Measurements from ENCODE around the gene APOBEC3A. TPM values are rescaled to one million over a fixed set of nuclear protein-coding genes. Genes with fewer than 3 reads are reported as not detected.
A peak's percentile ranks its signal among the peaks of the same experiment; 100 is the strongest.
"Not testable (repeated sequence)": the region's sequence is repeated elsewhere in the genome, so short reads cannot be mapped to it uniquely, and the experiment has no call there.

Gene APOBEC3A
- total RNA-seq, 4 donors from 2014 or later: 0.75 to 0.76 TPM; not detected in 2

- H3K27me3 ChIP-seq: peaks cover 0 to 4% (median 0%) of the 10 kb centered on the region in 3 donors
- no peak overlapping the region for H3K27ac ChIP-seq
- H3K36me3 ChIP-seq: no peaks in the 10 kb centered on the region
- H3K4me3 ChIP-seq: no peak overlapping the region
- TF ChIP-seq CTCF (IDR thresholded peaks at IDR 0.05 in 4 of 5, conservative IDR thresholded peaks at IDR 0.05 in 1 of 5) (no peak), POLR2A (IDR thresholded peaks at IDR 0.05) (no peak)
- intact Hi-C loops (cut with DNase I; ENCODE audit: low total_unique reads): no loop called here
- DNase-seq: no peak
- no peak for ATAC-seq
- no peaks in the 10 kb centered on the region for H3K9me3 ChIP-seq
- in situ Hi-C loops (cut with MboI; ENCODE audit: low sequenced_read_pairs in 4 of 4): no loop called here
- H3K4me1 ChIP-seq: no peaks in the 10 kb centered on the region
Observed at GRCh38 chr22:38974826-38975175, 17.4 kb downstream of the APOBEC3A start.

DNA sequence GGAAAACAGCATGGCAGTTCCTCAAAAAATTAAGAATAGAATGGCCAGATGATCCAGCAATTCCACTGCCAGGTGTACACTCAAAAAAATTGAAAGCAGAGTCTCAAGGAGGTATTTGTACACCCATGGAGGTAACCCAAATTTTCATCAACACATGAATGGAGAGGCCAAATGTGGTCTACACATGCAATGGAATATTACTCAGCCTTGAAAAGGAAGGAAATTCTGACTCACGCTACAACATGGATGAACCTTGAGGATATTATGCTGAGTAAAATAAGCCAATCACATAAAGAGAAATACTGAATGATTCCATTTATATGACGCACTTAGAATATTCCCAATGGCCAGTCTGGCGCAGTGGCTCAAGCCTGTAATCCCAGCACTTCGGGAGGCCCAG lies 19.9 kb downstream of the APOBEC3A start:
- H3K27ac ChIP-seq; ATAC-seq; in situ Hi-C loops (cut with MboI; ENCODE audit: low sequenced_read_pairs in 4 of 4); H3K4me1 ChIP-seq; H3K27me3 ChIP-seq; H3K9me3 ChIP-seq; DNase-seq; H3K36me3 ChIP-seq; intact Hi-C loops (cut with DNase I; ENCODE audit: low total_unique reads); H3K4me3 ChIP-seq: not testable (repeated sequence)

DNA sequence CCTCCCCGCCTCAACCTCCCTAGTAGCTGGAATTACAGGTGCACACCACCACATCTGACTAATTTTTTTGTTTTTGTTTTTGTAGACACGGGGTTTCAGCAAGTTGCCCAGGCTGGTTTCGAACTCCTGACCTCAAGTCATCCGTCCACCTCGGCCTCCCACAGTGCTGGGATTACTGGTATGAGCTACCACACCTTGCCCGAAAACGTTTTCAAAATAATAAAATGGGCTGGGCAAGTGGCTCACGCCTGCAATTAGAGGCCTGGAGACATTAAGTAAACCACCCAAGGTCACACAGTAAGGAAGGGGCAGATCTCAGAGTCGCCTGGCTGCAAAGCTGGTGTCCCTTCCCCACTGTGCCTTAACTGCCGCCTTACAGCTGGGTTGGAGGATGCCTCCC lies 23.2 kb downstream of the APOBEC3A start:
- DNase-seq; ATAC-seq; H3K27ac ChIP-seq; H3K9me3 ChIP-seq; H3K4me3 ChIP-seq; H3K27me3 ChIP-seq; in situ Hi-C loops (cut with MboI; ENCODE audit: low sequenced_read_pairs in 4 of 4); H3K36me3 ChIP-seq: not testable (repeated sequence)
- H3K4me1 ChIP-seq: peaks cover 9 to 13% of the 10 kb centered on the region in 2 donors
- intact Hi-C loops (cut with DNase I; ENCODE audit: low total_unique reads): loop anchor here (5.0 kb wide), 2 partner anchors 53 to 108 kb away; partner anchors contain the start of gene CBX6

- in situ Hi-C loops (cut with MboI; ENCODE audit: low sequenced_read_pairs in 4 of 4) (no loop called here), intact Hi-C loops (cut with DNase I; ENCODE audit: low total_unique reads) (loop anchor here (5.0 kb wide), 2 partner anchors 54 to 109 kb away; partner anchors contain the start of gene CBX6)
- Histone ChIP-seq H3K4me3 (peak overlapping the region in 3 of 4 donors; percentile 56 to 68 (median 57)), H3K27me3 (no peaks in the 10 kb centered on the region), H3K9me3 (no peaks in the 10 kb centered on the region), H3K27ac (peak overlapping the region in 2 of 4 donors; percentile 33 to 42), H3K36me3 (no peaks in the 10 kb centered on the region), H3K4me1 (peaks cover 9 to 13% of the 10 kb centered on the region in 2 donors)
- peak; percentile 23 to 47 for ATAC-seq
- no peak for DNase-seq
- no peak for TF ChIP-seq POLR2A (IDR thresholded peaks at IDR 0.05)
- no peak for TF ChIP-seq CTCF (IDR thresholded peaks at IDR 0.05 in 4 of 5, conservative IDR thresholded peaks at IDR 0.05 in 1 of 5)
Observed at GRCh38 chr22:38981005-38981991, 23.9 kb downstream of the APOBEC3A start.

- Histone ChIP-seq H3K27me3 (no peaks in the 10 kb centered on the region), H3K9me3 (no peaks in the 10 kb centered on the region), H3K4me1 (peaks cover 9 to 13% of the 10 kb centered on the region in 2 donors), H3K27ac (peak within 1 kb of the TSS in 2 of 4 donors; percentile 33 to 42), H3K4me3 (peak within 1 kb of the TSS in 3 of 4 donors; percentile 56 to 68 (median 57)), H3K36me3 (no peaks in the 10 kb centered on the region)
- peak; percentile 98 to 100 for ATAC-seq
- in situ Hi-C loops (cut with MboI; ENCODE audit: low sequenced_read_pairs in 4 of 4): no loop called here
- DNase-seq: peak; percentile 73 to 85
- TF ChIP-seq CTCF (IDR thresholded peaks at IDR 0.05 in 4 of 5, conservative IDR thresholded peaks at IDR 0.05 in 1 of 5) (no peak), POLR2A (IDR thresholded peaks at IDR 0.05) (no peak)
- intact Hi-C loops (cut with DNase I; ENCODE audit: low total_unique reads): loop anchor here (5.0 kb wide), 2 partner anchors 55 to 110 kb away; partner anchors contain the start of gene CBX6
Observed at GRCh38 chr22:38981992-38982927, 24.9 kb downstream of the APOBEC3A start, which contains the start of gene APOBEC3B. Gene APOBEC3B, plus strand, starts transcription at chr22:38982347. Its CDS starts 107 bp downstream, at chr22:38982454.
